HG02938 (cell line): ENCODE results near the gene SULF2.

ENCODE experiments used
- ATAC-seq: cut with Tn5 transposase; IDR thresholded peaks from one replicate; pipeline ENCODE4 v1.9.1; 2021; ENCODE audit warnings: mild to moderate bottlenecking, moderate library complexity; ENCODE audit not compliant: unreplicated experiment

The SULF2 gene

GRCh38 chr20:47672886-47673670, 112.2 kb downstream of the SULF2 start:
- ATAC-seq, result no peak

- ATAC-seq, result no peak
Observed at GRCh38 chr20:47672166-47672565, 113.1 kb downstream of the SULF2 start.

- no peak for ATAC-seq
Observed at GRCh38 chr20:47670913-47671312, 114.4 kb downstream of the SULF2 start.

GRCh38 chr20:47669927-47670890, 115.1 kb downstream of the SULF2 start:
- ATAC-seq, result no peak

- ATAC-seq, result no peak
Observed at GRCh38 chr20:47669489-47669888, 115.8 kb downstream of the SULF2 start.

- ATAC-seq, result no peak
Observed at GRCh38 chr20:47669152-47669425, 116.2 kb downstream of the SULF2 start.

GRCh38 chr20:47668313-47669151, 116.7 kb downstream of the SULF2 start:
- ATAC-seq, result no peak

GRCh38 chr20:47667531-47668312, 117.6 kb downstream of the SULF2 start:
- no peak for ATAC-seq

GRCh38 chr20:47667086-47667485, 118.2 kb downstream of the SULF2 start:
- ATAC-seq, result no peak

GRCh38 chr20:47666304-47666703, 119.0 kb downstream of the SULF2 start:
- no peak for ATAC-seq

- no peak for ATAC-seq
Observed at GRCh38 chr20:47665221-47665991, 119.9 kb downstream of the SULF2 start.

- no peak for ATAC-seq
Observed at GRCh38 chr20:47664744-47665143, 120.5 kb downstream of the SULF2 start.

GRCh38 chr20:47664068-47664437, 121.2 kb downstream of the SULF2 start:
- ATAC-seq, result no peak

- no peak for ATAC-seq
Observed at GRCh38 chr20:47663354-47664067, 121.8 kb downstream of the SULF2 start.

- ATAC-seq, result no peak
Observed at GRCh38 chr20:47662483-47663353, 122.6 kb downstream of the SULF2 start.

- no peak for ATAC-seq
Observed at GRCh38 chr20:47661714-47662113, 123.6 kb downstream of the SULF2 start.

GRCh38 chr20:47660983-47661700, 124.1 kb downstream of the SULF2 start:
- no peak for ATAC-seq

- no peak for ATAC-seq
Observed at GRCh38 chr20:47660602-47660905, 124.7 kb downstream of the SULF2 start.
